GM19035 (cell line): ENCODE results near the gene CRELD2.

Source experiments
- ATAC-seq: cut with Tn5 transposase; IDR thresholded peaks from one replicate; pipeline ENCODE4 v1.9.1; 2021; ENCODE audit not compliant: unreplicated experiment

Gene CRELD2

GRCh38 chr22:49955581-49956417, 37.4 kb downstream of the CRELD2 start:
- no peak for ATAC-seq

DNA sequence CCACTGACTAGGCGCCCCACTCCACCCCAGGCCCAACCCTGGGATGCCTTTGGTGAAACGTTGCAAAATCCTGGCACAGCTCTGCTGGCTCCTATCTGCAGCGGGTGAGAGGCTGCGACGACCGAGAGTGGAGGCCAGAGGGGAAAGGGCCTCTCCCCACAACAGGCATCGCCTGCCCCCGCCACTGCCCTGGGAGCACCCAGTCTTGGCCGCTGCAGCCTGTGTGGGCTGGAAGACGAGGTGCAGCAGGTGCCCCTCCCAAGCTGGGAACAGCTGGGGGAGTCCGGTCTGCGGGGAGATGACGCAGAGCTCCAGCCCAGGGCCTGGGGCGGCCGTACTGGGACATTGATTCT, 38.0 kb downstream of the CRELD2 start:
- no peak for ATAC-seq

- no peak for ATAC-seq
Measured at GRCh38 chr22:49956914-49957825, 38.7 kb downstream of the CRELD2 start.

DNA sequence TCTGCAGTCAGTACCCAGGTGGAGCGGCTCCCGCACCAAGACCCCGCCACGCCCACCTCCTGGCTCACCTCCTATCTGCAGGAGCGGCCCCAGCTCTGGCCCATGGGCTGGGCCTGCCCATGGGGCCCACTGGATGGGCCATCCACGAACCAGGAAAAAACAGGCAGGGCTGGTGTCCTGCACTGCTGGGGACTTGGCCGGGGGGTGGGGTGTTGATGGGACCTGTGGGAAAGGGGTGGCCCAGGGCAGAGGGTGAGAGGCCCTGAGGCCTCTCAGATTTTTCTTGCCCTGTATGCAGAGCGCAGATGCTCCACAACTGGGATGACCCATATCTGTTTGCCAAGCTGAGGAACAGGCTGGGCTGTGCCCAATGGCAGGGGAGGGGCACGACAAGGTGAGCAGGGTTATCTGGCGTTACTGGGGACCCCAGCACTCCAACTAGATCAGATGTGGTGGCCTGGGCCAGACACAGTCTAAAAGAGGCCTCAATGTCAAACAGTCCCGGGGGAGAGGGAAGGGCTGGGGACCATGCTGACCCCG, 39.5 kb downstream of the CRELD2 start:
- ATAC-seq: no peak

DNA sequence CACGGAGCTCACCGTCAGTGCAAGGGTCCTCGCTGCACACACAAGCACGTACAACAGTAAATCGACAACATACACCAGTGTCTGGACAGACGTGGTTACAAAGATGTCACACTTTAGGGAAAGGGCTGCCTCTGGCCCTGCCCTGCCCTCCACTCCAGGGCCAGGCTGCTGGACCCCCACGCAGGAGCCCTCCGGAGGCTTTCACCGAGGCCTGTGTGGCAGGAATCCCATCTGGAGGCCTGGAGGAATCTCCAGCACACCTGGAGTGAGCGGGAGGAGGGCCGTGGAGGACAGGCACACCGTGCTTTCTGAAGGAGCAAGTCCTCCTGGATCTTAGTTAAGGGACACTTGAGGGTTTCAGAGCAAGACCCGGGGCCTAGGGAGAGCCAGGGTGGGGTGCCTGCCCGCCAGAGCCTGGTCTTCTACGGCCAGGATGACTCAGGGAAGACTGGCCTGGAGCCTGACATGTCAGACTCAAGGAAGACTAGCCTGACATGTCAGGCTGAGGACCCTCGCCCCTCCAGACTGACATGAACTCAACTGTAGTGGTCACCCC, 40.0 kb downstream of the CRELD2 start:
- ATAC-seq: no peak

- no peak for ATAC-seq
Measured at GRCh38 chr22:49958931-49959781, 40.7 kb downstream of the CRELD2 start.

GRCh38 chr22:49959782-49960158, 41.3 kb downstream of the CRELD2 start:
- peak; percentile 1 for ATAC-seq

DNA sequence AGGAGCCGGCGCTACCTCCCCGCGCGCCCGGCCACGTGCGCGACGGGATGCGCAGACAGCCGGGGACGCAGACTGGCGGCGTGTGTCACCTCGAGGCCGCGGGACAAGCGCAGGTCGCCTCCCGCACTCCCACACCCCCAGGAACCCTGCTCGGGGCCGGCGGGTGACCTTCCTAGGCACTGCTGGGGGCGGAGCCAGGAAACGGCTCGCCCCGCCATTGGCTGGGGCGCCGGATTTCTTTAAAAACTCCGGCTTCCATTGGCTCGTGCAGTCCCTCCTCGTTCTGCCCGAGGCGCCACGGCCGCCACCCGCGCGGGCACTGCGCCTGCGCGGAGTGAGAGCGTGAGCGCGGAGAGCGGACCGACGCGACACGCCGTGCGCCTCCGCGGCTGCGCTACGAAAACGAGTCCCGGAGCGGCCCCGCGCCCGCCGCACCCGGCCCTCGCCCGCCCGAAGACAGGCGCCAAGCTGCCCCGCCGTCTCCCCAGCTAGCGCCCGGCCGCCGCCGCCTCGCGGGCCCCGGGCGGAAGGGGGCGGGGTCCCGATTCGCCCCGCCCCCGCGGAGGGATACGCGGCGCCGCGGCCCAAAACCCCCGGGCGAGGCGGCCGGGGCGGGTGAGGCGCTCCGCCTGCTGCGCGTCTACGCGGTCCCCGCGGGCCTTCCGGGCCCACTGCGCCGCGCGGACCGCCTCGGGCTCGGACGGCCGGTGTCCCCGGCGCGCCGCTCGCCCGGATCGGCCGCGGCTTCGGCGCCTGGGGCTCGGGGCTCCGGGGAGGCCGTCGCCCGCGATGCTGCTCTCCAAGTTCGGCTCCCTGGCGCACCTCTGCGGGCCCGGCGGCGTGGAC, 41.9 kb downstream of the CRELD2 start, which contains the start of gene PIM3:
TSS of gene PIM3 (plus strand) at position 614 of the 846 bp plus-strand sequence. CDS start at position 790, 176 bp downstream.
- peak; percentile 64 for ATAC-seq

DNA sequence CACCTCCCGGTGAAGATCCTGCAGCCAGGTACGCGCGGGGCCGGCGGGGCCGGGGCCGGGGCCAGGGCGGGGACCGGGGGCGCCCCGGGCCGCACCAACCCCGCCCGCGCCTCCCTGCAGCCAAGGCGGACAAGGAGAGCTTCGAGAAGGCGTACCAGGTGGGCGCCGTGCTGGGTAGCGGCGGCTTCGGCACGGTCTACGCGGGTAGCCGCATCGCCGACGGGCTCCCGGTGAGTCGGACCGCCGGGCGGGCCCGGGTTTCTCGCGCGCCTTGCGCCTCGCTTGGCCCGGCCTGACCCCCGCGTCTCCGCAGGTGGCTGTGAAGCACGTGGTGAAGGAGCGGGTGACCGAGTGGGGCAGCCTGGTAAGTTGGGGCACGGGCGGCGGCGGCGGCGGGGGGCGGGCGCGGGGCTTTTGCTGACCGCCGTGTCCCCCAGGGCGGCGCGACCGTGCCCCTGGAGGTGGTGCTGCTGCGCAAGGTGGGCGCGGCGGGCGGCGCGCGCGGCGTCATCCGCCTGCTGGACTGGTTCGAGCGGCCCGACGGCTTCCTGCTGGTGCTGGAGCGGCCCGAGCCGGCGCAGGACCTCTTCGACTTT, 42.7 kb downstream of the CRELD2 start:
- no peak for ATAC-seq

GRCh38 chr22:49961601-49962011, 43.2 kb downstream of the CRELD2 start:
- ATAC-seq: no peak

DNA sequence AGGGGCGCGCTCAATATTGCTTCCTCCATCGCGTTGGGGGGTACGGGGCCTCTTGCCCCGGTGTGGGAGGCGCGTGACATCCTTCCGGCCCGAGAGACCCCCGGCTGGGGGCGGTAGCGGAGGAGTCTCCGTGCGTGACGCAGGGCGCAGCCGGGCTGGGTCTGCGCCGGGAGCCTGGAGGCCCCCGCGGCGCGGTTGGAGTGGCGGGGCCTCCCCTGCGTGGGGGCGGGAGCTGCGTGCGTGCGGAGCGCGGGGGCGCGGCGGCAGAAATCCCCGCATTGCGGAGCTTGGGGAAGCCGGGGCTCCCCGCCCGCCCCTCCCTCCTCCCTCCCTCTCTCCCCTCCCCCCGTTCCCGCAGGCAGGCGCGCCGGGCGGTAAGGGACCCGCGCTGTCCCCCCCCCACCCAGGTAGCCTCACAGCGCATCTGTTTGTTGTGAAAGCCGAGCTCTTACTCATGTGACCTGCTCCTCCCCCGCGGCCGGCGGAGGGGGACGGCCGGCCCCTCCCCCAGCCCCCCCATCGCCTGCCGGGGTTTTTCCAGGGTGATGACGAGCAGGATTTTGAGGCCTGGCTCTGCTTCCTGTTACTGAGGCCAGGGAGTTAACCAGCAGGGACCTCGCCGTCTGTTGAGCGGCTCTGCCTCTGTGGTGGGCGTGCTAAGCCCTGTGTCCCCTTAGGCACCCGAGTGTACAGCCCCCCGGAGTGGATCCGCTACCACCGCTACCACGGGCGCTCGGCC, 43.7 kb downstream of the CRELD2 start:
- no peak for ATAC-seq

DNA sequence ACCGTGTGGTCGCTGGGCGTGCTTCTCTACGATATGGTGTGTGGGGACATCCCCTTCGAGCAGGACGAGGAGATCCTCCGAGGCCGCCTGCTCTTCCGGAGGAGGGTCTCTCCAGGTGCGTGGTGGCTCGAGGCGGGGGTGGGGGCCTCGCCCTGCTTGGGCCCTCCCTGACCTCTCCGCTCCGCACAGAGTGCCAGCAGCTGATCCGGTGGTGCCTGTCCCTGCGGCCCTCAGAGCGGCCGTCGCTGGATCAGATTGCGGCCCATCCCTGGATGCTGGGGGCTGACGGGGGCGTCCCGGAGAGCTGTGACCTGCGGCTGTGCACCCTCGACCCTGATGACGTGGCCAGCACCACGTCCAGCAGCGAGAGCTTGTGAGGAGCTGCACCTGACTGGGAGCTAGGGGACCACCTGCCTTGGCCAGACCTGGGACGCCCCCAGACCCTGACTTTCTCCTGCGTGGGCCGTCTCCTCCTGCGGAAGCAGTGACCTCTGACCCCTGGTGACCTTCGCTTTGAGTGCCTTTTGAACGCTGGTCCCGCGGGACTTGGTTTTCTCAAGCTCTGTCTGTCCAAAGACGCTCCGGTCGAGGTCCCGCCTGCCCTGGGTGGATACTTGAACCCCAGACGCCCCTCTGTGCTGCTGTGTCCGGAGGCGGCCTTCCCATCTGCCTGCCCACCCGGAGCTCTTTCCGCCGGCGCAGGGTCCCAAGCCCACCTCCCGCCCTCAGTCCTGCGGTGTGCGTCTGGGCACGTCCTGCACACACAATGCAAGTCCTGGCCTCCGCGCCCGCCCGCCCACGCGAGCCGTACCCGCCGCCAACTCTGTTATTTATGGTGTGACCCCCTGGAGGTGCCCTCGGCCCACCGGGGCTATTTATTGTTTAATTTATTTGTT, 44.6 kb downstream of the CRELD2 start:
- ATAC-seq: no peak

DNA sequence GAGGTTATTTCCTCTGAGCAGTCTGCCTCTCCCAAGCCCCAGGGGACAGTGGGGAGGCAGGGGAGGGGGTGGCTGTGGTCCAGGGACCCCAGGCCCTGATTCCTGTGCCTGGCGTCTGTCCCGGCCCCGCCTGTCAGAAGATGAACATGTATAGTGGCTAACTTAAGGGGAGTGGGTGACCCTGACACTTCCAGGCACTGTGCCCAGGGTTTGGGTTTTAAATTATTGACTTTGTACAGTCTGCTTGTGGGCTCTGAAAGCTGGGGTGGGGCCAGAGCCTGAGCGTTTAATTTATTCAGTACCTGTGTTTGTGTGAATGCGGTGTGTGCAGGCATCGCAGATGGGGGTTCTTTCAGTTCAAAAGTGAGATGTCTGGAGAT, 45.2 kb downstream of the CRELD2 start:
- no peak for ATAC-seq

GRCh38 chr22:49964136-49965090, 46.0 kb downstream of the CRELD2 start:
- ATAC-seq: no peak

- ATAC-seq: no peak
Measured at GRCh38 chr22:49965091-49966040, 46.9 kb downstream of the CRELD2 start.
